HepG2 (cell line): ENCODE data around the gene KDM4E. TPM values are rescaled to one million over a fixed set of nuclear protein-coding genes. Genes with fewer than 3 reads are reported as not detected.

ENCODE experiments used
- KDM5B ChIP-seq: sonication (generic); formaldehyde crosslinking; IDR thresholded peaks from 2 replicates; pipeline ENCODE4 v1.4.0; 2020; ENCODE audit warnings: missing genetic modification reagents, mild to moderate bottlenecking, borderline replicate concordance
- polyA plus RNA-seq, 8 experiments: library from polyadenylated mRNA; depleted of rRNA in 3 of 8; stranded (reverse) in 7 of 8; unstranded in 1 of 8; fragments of >200 nt; fragmentation: Illumina TruSeq in 4 of 8; extraction: Trizol in 4 of 8; gene quantifications; 2 replicates each; pipeline versions ENCODE4 v1.2.1 to v1.2.3, GENCODE V29; 2011 to 2016; ENCODE audit warnings: low read depth in 4 of 8, missing spikeins in 1 of 8, mixed read lengths in 1 of 8; ENCODE audit not compliant: insufficient read depth in 1 of 8
- total RNA-seq, 5 experiments: library from RNA; depleted of rRNA; stranded (reverse); fragments of >200 nt; fragmentation: Illumina TruSeq; extraction: Trizol; gene quantifications; 2 replicates each; pipeline ENCODE4 v1.2.3, GENCODE V29; 2016; ENCODE audit warnings: low read depth in 1 of 5

The KDM4E gene
- total and polyA plus RNA-seq, 2 of the 13 experiments (the other 11 are each of a cell fraction or from before 2014, with no cell fraction given) = not detected

GRCh38 chr11:95076981-95077380 lies 51.9 kb downstream of the KDM4E start (continued):
- TF ChIP-seq KDM5B = no peak

Other genes with a start within 250 kb of the KDM4E start
- 61.2 and 73.7 TPM in 2 replicates for gene CWC15, start 51.7 kb upstream of the KDM4E start, total RNA-seq (2016; rRNA removed; fragmentation: Illumina TruSeq; extraction: Trizol)
- 26.0 and 27.6 TPM in 2 replicates for gene CWC15, start 51.7 kb upstream of the KDM4E start, polyA plus RNA-seq (2011; rRNA removed)
- 1.3 and 2.0 TPM in 2 replicates for gene KDM4D, start 51.5 kb upstream of the KDM4E start, total RNA-seq (2016; rRNA removed; fragmentation: Illumina TruSeq; extraction: Trizol)
- gene KDM4D, start 51.5 kb upstream of the KDM4E start, polyA plus RNA-seq (2011; rRNA removed) = 0.96 and 1.4 TPM in 2 replicates
- gene KDM4F, start 24.2 kb downstream of the KDM4E start, total RNA-seq (2016; rRNA removed; fragmentation: Illumina TruSeq; extraction: Trizol) = not detected in 2 replicates
- not detected in 2 replicates for gene KDM4F, start 24.2 kb downstream of the KDM4E start, polyA plus RNA-seq (2011; rRNA removed)
- gene SRSF8, start 41.7 kb downstream of the KDM4E start, total RNA-seq (2016; rRNA removed; fragmentation: Illumina TruSeq; extraction: Trizol) = 25.8 and 33.0 TPM in 2 replicates
- 21.8 and 22.2 TPM in 2 replicates for gene SRSF8, start 41.7 kb downstream of the KDM4E start, polyA plus RNA-seq (2011; rRNA removed)
- 4.3 and 6.8 TPM in 2 replicates for gene ENDOD1, start 64.6 kb downstream of the KDM4E start, total RNA-seq (2016; rRNA removed; fragmentation: Illumina TruSeq; extraction: Trizol)
- 2.0 and 2.1 TPM in 2 replicates for gene ENDOD1, start 64.6 kb downstream of the KDM4E start, polyA plus RNA-seq (2011; rRNA removed)
- gene SESN3, start 205.9 kb downstream of the KDM4E start, total RNA-seq (2016; rRNA removed; fragmentation: Illumina TruSeq; extraction: Trizol) = 0.86 and 1.9 TPM in 2 replicates
- gene SESN3, start 205.9 kb downstream of the KDM4E start, polyA plus RNA-seq (2011; rRNA removed) = 0.26 and 0.53 TPM in 2 replicates